MV-4-11 (cell line): ENCODE measurements around the gene SI.
"Not testable (repeated sequence)": the region's sequence is repeated elsewhere in the genome, so short reads cannot be mapped to it uniquely, and the experiment has no call there.

Source experiments
- DNase-seq: peaks from one replicate; lab custom pipeline; 2025; lab: John Stamatoyannopoulos, UW

Gene SI

GRCh38 chr3:165078293-165078692 is at the start of gene SI:
Gene SI, minus strand, starts transcription at chr3:165078496. Its CDS starts 2,484 bp downstream, at chr3:165076012.
- DNase-seq = no peak

GRCh38 chr3:165125836-165126235 is 47.5 kb upstream of the SI start:
- no peak for DNase-seq

GRCh38 chr3:165111401-165111800 is 33.1 kb upstream of the SI start:
- no peak for DNase-seq

- no peak for DNase-seq
These were observed 25.3 kb upstream of the SI start for GRCh38 chr3:165103616-165104015.

GRCh38 chr3:165082650-165083049 is 4.4 kb upstream of the SI start:
- DNase-seq = no peak

GRCh38 chr3:165081183-165081582 is 2.9 kb upstream of the SI start:
- no peak for DNase-seq

- no peak for DNase-seq
These were observed 2.6 kb downstream of the SI start for GRCh38 chr3:165075695-165076094.

GRCh38 chr3:165070682-165071081 is 7.6 kb downstream of the SI start:
- DNase-seq = no peak

- DNase-seq = no peak
These were observed 21.8 kb downstream of the SI start for GRCh38 chr3:165056510-165056909.

GRCh38 chr3:165040186-165040585 is 38.1 kb downstream of the SI start:
- DNase-seq = no peak

GRCh38 chr3:165011557-165011956 is 66.7 kb downstream of the SI start:
- no peak for DNase-seq

- no peak for DNase-seq
These were observed 93.3 kb downstream of the SI start for GRCh38 chr3:164984947-164985346.

- no peak for DNase-seq
These were observed 115.7 kb downstream of the SI start for GRCh38 chr3:164962610-164963009.

GRCh38 chr3:164952966-164953365 is 125.3 kb downstream of the SI start:
- no peak for DNase-seq

GRCh38 chr3:164951403-164951802 is 126.9 kb downstream of the SI start:
- not testable (repeated sequence) for DNase-seq

- DNase-seq = no peak
These were observed 137.6 kb downstream of the SI start for GRCh38 chr3:164940745-164941144.

GRCh38 chr3:164929642-164930041 is 148.7 kb downstream of the SI start:
- no peak for DNase-seq
